HG02763 (cell line): ENCODE measurements around the gene VEZT.

Experiments
- ATAC-seq: cut with Tn5 transposase; IDR thresholded peaks from one replicate; pipeline ENCODE4 v1.9.1; 2021; ENCODE audit warnings: mild to moderate bottlenecking, moderate library complexity; ENCODE audit not compliant: unreplicated experiment

VEZT gene

GRCh38 chr12:95200128-95200894 lies 17.3 kb upstream of the VEZT start:
- no peak for ATAC-seq

- no peak for ATAC-seq
These were observed 16.4 kb upstream of the VEZT start for GRCh38 chr12:95201056-95201670.

- no peak for ATAC-seq
These were observed 14.7 kb upstream of the VEZT start for GRCh38 chr12:95202691-95203486.

- ATAC-seq = no peak
These were observed 14.0 kb upstream of the VEZT start for GRCh38 chr12:95203487-95204030.

- ATAC-seq = no peak
These were observed 13.3 kb upstream of the VEZT start for GRCh38 chr12:95204141-95204866.

GRCh38 chr12:95205016-95205624 lies 12.5 kb upstream of the VEZT start:
- no peak for ATAC-seq

- no peak for ATAC-seq
These were observed 11.9 kb upstream of the VEZT start for GRCh38 chr12:95205685-95206084.

- ATAC-seq = no peak
These were observed 10.7 kb upstream of the VEZT start for GRCh38 chr12:95206916-95207315.

GRCh38 chr12:95207407-95207806 lies 10.2 kb upstream of the VEZT start:
- ATAC-seq = no peak

GRCh38 chr12:95208678-95209077 lies 8.9 kb upstream of the VEZT start:
- no peak for ATAC-seq

GRCh38 chr12:95212586-95212985 lies 5.0 kb upstream of the VEZT start:
- no peak for ATAC-seq

- ATAC-seq = no peak
These were observed 4.5 kb upstream of the VEZT start for GRCh38 chr12:95213119-95213518.

GRCh38 chr12:95213928-95214327 lies 3.7 kb upstream of the VEZT start:
- ATAC-seq = no peak

GRCh38 chr12:95214466-95214865 lies 3.1 kb upstream of the VEZT start:
- ATAC-seq = no peak

- no peak for ATAC-seq
These were observed 1.7 kb upstream of the VEZT start for GRCh38 chr12:95215949-95216348.

- ATAC-seq = peak; percentile 19
These were observed 763 bp upstream of the VEZT start for GRCh38 chr12:95216711-95217376.

GRCh38 chr12:95218150-95219133 lies 835 bp downstream of the VEZT start:
- ATAC-seq = no peak

- no peak for ATAC-seq
These were observed 2.6 kb downstream of the VEZT start for GRCh38 chr12:95220190-95220589.

GRCh38 chr12:95220726-95221125 lies 3.1 kb downstream of the VEZT start:
- no peak for ATAC-seq
